SU-DHL-6 (cell line): ENCODE measurements around the gene LRIT1.

Source experiments
- EZH2phosphoT487 ChIP-seq: fragments of 200-600 bp; sonication (generic), shearing (Covaris generic); conservative IDR thresholded peaks from 2 replicates; pipeline ENCODE4 v1.6.1; 2018; ENCODE audit warnings: mild to moderate bottlenecking, antibody characterized with exemption, low read length, moderate library complexity, mixed read lengths
- TF ChIP-seq, protein P1 (sequence below): fragments of 200-600 bp; sonication (generic); IDR thresholded peaks from one replicate; pipeline ENCODE4 v1.5.1; 2017; ENCODE audit warnings: antibody characterized with exemption, mild to moderate bottlenecking, low read length, moderate library complexity; ENCODE audit not compliant: insufficient read depth, poor library complexity, severe bottlenecking

DNA sequence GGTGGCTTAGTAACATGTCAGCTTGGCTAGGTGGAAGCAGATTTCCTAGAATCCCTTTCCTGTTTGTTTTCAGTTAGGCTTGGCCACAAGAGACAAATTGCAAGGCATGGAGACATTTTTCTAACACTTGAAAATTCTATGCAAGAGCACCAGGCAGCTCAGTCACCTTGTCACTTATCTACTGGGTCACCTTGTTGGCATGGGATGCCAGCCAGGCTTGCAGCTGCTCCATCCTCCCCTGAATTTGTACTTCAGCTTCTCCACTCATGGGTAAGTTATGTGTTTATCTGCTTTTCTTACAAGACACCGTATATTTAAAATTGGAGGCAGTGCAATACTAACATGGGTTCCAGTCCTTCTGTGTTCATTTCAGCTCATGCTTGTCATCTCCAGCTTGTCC is 46.8 kb upstream of the LRIT1 start:
- TF ChIP-seq, protein P1, sequence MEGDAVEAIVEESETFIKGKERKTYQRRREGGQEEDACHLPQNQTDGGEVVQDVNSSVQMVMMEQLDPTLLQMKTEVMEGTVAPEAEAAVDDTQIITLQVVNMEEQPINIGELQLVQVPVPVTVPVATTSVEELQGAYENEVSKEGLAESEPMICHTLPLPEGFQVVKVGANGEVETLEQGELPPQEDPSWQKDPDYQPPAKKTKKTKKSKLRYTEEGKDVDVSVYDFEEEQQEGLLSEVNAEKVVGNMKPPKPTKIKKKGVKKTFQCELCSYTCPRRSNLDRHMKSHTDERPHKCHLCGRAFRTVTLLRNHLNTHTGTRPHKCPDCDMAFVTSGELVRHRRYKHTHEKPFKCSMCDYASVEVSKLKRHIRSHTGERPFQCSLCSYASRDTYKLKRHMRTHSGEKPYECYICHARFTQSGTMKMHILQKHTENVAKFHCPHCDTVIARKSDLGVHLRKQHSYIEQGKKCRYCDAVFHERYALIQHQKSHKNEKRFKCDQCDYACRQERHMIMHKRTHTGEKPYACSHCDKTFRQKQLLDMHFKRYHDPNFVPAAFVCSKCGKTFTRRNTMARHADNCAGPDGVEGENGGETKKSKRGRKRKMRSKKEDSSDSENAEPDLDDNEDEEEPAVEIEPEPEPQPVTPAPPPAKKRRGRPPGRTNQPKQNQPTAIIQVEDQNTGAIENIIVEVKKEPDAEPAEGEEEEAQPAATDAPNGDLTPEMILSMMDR, result no peak
- no peak for TF ChIP-seq EZH2phosphoT487
